GM19397 (cell line): ENCODE results near the gene TNS1.
"Not testable (repeated sequence)": the region's sequence is repeated elsewhere in the genome, so short reads cannot be mapped to it uniquely, and the experiment has no call there.

Experiments used
- ATAC-seq: cut with Tn5 transposase; IDR thresholded peaks from one replicate; pipeline ENCODE4 v1.9.1; 2021; ENCODE audit warnings: mild to moderate bottlenecking, moderate library complexity; ENCODE audit not compliant: unreplicated experiment

TNS1 gene

DNA sequence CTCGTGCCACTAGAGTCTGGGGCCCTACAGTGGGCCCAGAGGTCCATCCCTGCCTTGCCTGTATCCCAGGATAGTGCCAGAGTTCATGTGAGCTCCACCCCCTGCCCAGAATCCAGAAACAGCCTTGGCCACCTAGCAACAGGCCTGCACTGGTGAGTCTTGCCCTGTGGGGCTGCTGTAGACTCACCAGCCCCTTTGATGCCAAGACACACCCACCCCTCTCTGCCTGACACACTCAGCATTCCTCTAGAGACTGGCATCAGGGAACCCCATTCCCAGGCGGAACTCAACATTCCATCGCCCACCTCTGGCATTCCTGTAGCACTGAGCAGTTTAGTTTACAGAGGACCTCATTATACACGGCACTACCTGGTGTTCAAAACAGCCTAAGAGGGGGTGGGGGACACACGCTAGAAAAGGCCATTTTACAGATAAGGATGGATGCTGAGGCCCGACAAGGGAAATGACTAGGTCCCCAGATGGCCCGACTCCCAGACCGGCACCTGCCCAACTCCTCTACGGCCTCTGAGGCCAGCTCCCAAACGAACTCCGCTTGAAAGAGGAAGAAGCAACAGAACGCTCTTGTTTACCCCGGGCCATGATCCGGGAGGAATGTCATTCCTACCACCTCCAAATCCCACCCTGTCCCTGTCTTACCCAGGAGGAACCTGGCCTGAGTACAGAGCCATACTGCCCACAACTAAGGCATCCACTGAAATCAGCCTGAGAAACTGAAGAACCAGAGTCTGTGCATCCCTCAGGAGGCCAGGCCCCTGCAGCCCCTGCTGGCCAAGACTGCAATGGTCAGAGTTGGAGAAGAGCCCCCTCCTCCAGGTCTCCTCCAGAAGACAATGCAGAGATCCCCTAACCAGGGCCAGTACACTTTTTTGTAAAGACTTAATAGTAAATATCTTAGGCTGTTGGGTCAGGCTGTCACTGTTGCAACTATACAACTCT lies 180.2 kb downstream of the TNS1 start:
- no peak for ATAC-seq

DNA sequence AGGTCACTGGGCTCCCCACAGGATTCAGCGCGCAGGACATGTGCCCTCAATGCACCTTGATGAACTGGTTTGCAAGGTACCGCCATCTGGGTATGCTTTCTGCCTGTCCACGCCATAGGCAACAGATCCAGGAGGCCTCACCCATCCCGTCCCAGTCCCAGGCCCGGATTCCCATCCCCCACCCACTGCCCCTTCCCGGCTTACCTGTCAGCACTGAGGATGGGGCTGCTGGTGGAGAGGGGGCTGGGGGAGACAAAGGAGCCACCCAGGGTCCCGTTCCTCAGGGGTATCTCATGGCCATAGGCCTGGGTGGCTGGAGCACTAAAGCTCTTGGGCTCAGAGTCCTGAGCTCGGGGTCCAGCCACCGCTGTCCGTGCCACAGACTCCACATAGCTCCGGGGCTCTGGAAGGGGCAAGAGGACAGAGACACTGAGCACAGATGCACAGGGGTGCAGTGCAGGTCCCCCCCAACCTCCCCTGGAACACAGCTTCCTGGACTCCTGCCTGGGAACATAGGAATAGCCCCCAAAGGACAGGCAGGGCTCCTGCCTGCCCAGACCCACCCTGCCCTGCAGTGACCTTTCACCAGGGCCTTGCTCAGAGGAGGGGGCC lies 181.2 kb downstream of the TNS1 start:
- ATAC-seq: no peak

DNA sequence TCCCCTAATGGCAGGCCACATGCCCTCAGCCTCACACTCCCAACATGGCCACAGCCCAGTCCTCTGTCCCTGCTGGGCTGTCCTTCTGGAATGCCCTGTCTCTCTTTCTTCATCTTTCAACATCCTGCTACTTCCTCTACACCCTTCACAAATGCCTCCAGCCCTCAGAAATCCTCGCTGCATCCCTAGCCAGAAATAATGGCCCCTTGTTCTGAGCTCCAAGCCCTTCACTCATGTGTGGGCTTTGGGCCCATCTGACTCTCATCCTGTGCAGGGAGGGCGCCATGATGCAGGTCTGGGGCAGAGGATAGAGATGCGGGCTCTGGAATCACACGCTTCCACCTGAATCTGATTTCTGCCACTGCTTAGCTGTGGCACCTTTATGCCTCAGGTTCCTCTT lies 181.9 kb downstream of the TNS1 start:
- ATAC-seq: no peak

DNA sequence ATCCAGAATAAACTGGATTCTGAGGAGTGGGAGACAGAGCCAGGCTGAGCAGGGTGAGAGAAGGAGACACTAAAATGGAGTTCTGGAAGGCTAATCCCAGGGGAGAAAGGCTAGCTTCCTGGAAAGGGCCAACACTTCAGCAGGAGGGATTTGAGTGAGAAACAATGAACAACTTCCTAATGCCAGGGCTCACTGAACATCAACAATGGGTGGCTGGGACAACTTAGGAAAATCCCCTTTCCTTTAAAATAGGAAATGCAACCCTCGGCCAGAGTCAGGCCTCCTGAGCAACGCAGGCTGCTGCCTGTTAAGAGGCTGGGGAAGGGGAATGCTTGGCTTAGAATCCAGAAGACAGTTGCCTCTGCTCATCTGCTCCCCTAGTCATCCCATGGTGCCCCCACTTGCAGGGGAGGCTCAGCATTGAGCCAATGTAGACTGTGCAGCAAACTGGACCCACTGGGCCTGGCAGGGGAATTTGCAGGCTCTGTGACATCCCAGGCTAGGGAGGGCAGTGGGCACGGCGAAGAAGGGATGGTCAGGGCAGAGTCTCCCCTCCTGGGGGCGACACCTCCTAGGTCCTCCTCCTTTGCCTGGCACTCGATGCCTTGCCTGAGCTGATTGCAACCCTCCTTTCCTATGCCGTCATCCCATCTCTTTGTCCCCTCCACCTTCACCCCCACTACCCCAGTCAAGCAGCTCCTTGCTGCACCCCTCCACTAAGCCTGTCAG lies 182.5 kb downstream of the TNS1 start:
- no peak for ATAC-seq

DNA sequence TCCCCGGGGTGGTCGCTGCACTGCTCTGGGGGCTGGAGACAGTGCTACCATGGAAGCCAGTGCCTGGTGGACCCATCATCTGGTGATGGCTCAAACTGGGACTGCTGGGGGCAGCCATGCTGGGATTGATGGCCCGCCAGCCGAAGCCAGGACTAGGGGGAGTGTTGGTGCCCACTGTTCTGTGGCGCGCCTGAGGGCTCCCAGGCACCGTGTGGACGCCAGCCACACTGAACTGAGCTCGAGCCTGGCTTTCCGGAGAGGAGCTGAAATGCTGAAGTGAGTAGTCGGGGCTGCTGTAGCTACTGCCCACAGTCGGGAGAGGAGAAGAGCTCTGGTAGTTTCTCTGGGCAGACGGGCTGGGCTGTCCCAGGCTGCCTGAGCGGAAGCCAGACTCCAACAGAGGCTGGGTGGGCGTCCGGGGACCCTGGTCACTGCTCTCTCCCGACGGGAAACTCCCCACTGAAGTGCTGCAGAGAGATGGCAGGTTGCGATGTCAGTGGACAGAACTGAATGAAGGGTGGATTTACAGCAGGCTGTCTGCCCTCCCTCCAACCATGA lies 184.4 kb downstream of the TNS1 start:
- no peak for ATAC-seq

DNA sequence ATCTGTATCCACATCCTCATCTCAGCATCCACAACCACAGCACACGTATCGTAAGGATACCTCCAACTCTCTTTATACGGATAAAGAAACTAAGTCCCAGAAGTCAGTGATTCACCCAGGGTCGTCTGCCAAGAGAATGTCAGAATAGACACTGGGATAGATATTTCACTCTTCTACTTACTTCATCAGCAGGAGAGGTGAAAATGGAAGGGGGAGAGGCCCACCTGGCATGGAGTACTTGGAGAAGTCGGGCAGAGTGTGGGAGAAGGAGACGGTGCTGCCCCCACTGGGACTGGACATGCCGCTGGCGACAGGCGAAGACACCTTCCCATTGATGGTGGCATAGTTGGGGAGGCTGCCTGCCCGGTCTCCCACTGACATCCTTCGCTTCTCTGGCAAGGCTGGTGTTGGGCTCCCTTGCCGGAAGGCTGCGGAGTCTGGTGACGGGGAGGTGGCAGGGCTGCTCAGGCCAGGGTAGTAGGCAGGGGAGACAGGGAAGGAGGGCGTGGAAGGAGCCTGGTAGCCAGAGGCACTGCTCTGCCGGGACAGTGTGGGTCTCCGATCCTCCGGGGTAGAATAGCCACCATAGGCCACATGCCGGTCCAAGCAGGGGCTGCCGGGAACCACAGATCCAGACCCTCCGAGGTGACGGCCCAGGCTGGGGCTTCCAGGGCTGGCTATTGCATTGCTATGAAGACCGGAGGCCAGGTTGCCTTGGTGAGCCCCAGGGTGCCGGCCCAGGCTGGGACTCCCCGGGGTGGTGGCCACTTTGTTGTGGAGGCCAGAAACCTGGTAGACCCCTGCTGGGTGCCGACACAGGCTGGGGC lies 185.1 kb downstream of the TNS1 start:
- ATAC-seq: no peak

DNA sequence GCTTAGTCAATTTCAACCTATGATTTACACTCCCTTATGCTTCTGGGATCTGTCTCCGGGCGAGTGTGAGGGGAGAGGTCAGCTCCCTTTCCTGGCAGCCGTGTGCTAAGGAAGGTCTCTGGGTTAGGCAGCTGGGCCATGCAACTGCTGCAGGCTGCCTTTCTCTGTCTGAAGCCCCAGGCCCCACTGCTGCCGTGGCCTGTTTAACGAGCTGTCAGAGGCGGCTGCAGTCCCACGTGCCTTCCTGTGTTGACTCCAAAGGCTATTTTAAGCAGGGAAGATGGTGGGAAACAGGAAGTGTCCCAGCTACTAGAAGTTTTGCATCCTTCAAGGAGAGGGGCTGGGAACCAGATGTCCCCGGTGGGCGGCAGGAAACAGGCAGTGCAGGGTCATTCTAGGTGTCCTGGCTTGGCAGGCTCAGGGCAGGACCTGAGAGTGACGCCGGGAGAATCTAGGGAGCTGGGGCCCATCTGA lies 186.4 kb downstream of the TNS1 start:
- ATAC-seq: no peak

DNA sequence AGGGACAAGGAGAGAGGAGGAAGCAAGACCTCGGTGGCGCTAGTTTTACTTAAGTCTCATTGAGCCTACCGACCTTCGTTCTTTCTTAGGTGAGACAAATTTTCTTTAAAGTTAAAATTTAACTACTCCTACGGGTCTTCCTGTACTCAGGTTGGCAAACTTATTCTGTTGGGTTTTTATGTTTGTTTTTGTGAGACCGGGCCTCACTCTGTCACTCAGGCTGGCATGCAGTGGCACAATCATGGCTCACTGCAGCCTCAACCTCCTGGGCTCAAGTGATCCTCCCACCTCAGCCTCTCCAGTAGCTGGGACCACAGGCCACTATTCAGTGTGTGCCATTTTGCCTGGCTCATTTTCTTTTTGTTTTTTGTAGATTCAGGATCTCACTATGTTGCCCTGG lies 189.0 kb downstream of the TNS1 start:
- no peak for ATAC-seq

DNA sequence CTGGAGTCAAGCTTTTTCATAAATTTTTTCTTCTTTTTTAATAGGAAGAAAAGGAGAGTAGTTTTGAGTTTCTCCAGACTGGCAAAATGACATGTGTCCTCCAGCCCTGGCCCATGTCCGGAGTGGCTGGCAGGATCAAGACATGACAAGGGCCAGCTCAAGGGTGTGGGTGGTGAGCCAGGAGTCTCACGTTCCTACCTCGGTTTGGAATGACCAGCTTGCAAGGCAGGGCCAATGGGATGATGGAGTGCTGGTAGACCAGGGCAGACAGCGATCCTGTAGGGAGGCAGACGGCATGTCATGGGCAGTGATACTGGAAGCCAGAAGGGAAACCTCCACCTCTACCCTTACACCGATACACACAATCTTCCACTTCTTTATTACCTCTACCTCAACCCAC lies 190.6 kb downstream of the TNS1 start:
- ATAC-seq: no peak

DNA sequence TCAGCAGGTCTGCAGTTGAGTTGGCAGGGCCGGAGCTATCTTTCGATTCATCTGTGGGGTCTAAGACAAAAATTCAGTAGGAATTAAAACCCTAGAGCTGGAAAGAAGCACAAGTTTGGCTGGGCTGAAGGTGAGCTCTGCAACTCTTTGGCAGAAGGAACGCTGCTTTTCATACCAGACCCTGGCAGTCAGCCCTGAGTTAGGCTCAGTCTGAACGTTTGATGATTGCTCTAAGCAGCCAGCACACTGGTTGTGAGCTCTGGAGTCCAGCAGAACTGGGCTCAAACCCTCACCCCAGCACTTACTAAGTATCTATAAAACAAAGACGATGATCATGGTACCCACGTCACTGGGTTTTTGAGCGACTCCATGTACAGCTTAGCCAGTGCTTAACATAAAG lies 192.5 kb downstream of the TNS1 start:
- ATAC-seq: no peak

DNA sequence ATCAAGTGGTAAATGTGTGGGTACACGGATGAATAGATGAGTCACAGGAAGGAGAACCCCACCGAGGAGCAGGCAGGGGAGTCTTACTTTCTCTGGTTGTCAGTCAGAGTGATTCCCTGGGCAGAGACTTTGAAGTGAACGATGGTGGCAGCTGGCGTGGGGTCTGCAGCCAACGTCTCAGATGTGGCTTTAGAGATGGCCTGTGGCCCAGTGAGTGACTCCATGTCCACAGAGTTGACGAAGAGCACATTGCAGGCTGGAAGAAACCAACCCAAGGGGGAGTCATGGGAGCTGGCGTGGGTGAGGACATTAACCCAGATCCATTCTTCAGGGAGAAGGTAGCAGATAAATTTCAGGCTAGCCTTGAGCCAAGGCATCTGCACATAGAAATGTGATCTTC lies 193.1 kb downstream of the TNS1 start:
- no peak for ATAC-seq

DNA sequence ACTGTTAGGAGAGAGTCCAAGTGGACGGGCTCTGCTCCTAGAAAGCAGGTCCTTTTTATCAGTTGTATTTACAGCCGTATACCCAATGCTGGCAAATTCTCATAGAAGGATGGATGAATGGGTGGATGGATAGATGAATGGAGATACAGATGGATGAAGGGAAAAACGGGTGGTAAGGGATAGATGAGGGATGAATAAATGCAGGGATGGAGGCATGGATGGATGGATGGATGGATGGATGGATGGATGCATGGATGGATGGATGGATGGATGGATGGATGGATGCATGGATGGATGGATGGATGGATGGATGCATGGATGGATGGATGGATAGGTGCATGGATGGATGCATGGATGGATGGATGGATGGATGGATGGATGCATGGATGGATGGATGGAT lies 193.8 kb downstream of the TNS1 start:
- ATAC-seq: not testable (repeated sequence)

DNA sequence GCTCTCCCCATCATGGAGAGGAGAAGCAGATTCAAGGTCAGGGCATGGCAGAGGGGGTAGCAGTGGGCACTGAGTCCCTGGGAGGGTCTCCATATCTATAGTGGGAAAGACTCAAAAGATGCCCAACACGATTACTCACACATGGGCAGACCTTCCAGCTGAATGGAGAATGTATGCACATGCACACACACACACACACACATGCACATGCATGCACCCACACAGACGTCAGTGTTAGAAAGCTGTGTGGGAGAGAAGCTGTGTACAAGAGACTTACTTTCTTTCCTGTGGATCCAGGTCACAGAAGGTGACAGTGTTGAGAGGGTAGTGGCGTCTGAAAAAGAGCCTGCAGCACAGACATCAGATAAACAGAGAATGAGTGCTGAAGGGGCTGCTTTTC lies 194.5 kb downstream of the TNS1 start:
- ATAC-seq: no peak

DNA sequence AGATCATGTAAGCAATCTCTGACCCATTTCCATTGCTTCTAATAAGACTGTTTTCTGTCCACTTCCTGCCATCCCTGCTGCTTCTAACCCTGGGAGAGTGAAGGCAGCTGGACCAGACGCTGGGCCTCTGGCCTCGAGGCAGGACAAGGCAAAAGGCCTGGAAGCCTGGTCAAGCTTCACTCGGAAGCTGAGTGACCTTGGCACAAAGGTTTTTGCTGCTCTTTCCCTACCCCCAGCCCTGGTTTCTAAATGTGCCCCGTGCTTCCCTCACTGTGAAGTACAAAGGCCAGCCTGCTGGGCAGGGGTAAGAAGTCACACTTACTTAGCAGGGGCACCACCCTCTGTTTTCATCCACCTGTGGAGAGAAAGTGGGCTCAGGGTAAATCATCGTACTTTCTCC lies 195.0 kb downstream of the TNS1 start:
- ATAC-seq: no peak

DNA sequence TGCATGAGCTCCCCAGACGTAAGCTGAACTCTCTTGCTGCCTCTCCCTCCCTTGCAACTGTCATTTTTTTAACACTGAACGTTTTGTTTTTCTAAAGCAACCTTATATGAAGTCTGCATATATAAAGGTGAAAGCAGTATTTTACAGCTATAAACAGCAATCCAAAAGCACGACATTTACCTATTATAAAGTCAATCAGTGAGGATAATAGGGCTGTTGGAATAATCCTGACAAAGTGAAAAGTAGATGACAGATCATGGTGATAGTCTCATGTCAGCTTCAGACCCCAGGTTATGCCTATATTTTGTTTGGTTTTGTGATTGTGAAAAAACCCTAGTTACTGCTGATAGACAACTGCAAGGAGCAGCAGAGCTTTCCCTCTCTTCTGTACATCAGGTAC lies 195.8 kb downstream of the TNS1 start:
- ATAC-seq: no peak

DNA sequence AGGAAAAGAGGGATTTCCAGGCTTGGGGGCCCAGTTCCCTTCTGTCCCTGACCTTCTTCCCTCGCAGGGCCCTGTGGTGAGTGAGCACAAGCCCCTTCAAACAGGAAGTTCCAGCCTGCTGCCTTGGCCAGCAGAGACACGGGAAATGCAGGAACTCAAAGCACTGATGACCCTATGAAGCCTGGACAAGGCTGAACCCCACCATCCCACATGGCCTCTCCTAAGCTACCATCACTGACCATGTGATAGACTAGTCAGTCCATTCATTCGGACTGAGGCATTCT lies 196.4 kb downstream of the TNS1 start:
- ATAC-seq: no peak

DNA sequence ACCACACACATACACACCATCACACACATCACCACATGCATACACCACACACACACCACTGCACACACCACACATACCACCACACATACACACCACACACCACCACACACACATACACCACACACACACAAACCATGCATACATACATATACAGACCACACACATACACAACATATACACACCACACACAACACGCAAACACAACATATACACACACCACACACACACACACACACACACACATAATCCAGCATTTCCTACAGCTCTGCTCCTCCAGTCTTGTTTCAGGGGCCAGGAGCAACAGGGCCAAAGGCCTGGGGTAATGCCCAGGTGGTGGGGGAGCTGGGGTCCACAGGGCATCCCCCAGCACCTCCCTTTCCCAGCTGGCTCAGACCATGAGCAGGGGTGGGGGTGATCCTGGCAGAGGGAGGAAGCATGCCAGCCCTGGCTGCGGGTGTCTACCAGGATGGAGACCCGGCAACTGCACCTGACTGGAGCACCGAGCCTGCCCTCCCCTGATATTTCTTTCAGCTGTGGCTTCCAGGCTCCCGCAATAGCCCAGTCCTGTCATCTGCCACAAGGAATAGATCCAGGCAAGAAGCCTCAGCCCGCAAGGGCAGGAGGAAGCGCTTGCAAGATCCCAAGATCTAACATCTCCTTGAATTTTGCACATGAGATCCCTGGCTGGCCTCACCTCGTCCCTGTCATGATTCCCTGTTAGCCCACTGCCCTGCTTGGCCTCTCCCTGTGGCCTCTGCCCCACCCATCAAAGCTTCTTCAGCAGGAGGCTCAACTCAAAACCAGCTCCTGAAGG lies 196.9 kb downstream of the TNS1 start:
- no peak for ATAC-seq

DNA sequence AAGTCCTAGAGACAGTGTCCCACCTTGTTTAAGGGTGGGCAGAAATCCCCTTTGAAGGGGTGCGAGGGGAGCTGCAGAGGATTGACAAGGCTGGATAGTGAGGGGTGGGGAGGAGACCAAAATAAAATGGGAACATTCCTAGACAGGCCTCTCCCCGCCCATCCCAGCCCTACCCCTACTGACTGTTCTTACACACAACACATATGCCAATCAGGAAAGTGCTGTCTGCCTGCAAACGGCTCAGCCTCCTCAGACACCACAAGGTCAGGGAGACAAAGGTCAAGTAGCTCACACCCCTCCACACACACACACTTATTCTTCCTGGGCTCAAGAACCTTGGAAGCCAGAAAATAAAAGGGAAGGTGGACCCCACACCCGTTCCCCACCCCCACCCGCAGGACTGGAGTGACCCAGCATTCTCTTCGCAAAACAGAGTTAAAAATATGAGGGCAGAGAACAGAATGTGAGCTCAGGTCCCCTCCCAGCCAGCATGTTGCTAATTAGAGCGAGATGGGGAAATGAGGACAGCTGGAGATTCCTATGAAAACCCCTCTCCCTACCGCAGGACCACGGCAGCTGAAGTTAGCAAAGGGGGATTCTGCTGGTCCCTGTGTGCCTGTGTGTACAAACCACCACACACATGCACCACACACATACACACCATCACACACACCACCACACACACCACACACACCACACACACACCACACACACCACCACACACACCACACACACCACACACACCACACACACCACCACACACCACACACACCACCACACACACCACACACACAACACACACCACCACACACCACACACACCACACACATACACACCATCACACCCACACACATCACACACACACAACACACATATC lies 197.8 kb downstream of the TNS1 start:
- no peak for ATAC-seq

DNA sequence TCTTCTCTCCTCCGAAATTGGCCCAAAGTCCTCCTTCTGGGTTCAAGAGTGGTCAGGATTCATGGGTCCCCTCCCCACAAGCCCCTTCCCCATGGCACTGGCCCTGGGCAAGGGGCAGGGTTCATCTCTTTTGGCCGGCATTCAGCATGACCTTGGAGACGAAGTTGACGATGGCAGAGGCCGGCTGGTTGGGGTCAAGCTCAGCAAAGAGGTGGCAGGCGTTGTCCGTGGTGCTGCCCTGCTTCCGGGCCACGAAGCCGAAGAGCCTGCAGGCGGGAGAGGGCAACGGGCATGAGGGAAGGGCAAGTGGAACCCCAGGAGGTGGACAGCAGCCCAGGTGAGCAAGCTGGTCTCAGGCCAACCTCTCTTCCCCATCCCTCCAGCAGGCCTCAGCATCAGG lies 198.5 kb downstream of the TNS1 start:
- ATAC-seq: no peak
